GM12864 (cell line): ENCODE measurements around the gene CNTNAP5.

Experiments
- DNase-seq: peaks from one replicate; pipeline ENCODE4 v3.0.0-alpha.2; 2011; ENCODE audit warnings: low read depth
- H3K4me3 ChIP-seq: 2 replicates; pipeline ENCODE4 v1.5.1; 2011; ENCODE audit warnings: mild to moderate bottlenecking, low read depth, low read length, control low read depth
- CTCF ChIP-seq: IDR thresholded peaks from 2 replicates; pipeline ENCODE4 v1.5.1; 2011; ENCODE audit warnings: low read depth, mild to moderate bottlenecking, moderate library complexity, low read length, control low read depth, inconsistent platforms; ENCODE audit errors: missing control alignments

The CNTNAP5 gene

GRCh38 chr2:124867247-124867646 is 842.2 kb downstream of the CNTNAP5 start:
- H3K4me3 ChIP-seq, result no peak overlapping the region
- TF ChIP-seq CTCF, result no peak
- no peak for DNase-seq

- DNase-seq, result no peak
- TF ChIP-seq CTCF, result no peak
- no peak overlapping the region for H3K4me3 ChIP-seq
Observed at GRCh38 chr2:124874219-124874618, 849.1 kb downstream of the CNTNAP5 start.

- TF ChIP-seq CTCF, result no peak
- H3K4me3 ChIP-seq, result no peak overlapping the region
- DNase-seq, result no peak
Observed at GRCh38 chr2:124874676-124875075, 849.6 kb downstream of the CNTNAP5 start.

GRCh38 chr2:124875627-124876244 is 850.6 kb downstream of the CNTNAP5 start:
- DNase-seq, result no peak
- H3K4me3 ChIP-seq, result no peak overlapping the region
- TF ChIP-seq CTCF, result no peak

GRCh38 chr2:124877141-124877577 is 852.1 kb downstream of the CNTNAP5 start:
- TF ChIP-seq CTCF, result no peak
- H3K4me3 ChIP-seq, result no peak overlapping the region
- no peak for DNase-seq

- DNase-seq, result no peak
- no peak overlapping the region for H3K4me3 ChIP-seq
- no peak for TF ChIP-seq CTCF
Observed at GRCh38 chr2:124879640-124880039, 854.6 kb downstream of the CNTNAP5 start.

- no peak for DNase-seq
- no peak overlapping the region for H3K4me3 ChIP-seq
- TF ChIP-seq CTCF, result no peak
Observed at GRCh38 chr2:124880995-124881394, 855.9 kb downstream of the CNTNAP5 start.
